Lung (tissue), 12 donors: ENCODE results near the gene ALKBH3. TPM values are rescaled to one million over a fixed set of nuclear protein-coding genes. Genes with fewer than 3 reads are reported as not detected.
A peak's percentile ranks its signal among the peaks of the same experiment; 100 is the strongest.

ENCODE experiments used
- ATAC-seq: fragments of 200-7000 bp; cut with Tn5 transposase; one replicate; pipeline ENCODE4 v1.9.1; 2020; ENCODE audit warnings: moderate number of reproducible peaks; ENCODE audit not compliant: insufficient read depth, low FRiP score
- DNase-seq, 3 donors: peaks; one replicate each; pipeline ENCODE4 v3.0.0-alpha.2; 2013 to 2017
- H3K27ac ChIP-seq, 2 donors: one replicate each; pipeline ENCODE4 v1.5.1; 2013; ENCODE audit warnings: mild to moderate bottlenecking in 2 of 2, moderate library complexity in 2 of 2, control low read depth in 1 of 2, inconsistent platforms in 1 of 2, low read depth in 1 of 2, low read length in 1 of 2
- H3K27me3 ChIP-seq, 3 donors: one replicate each; pipeline ENCODE4 v1.5.1; 2013; ENCODE audit warnings: low read length in 2 of 3; ENCODE audit not compliant: control insufficient read depth in 3 of 3, insufficient read depth in 3 of 3
- H3K36me3 ChIP-seq, 4 donors: one replicate each; pipeline ENCODE4 v1.5.1; 2013; ENCODE audit warnings: low read length in 4 of 4, mild to moderate bottlenecking in 1 of 4, moderate library complexity in 1 of 4; ENCODE audit not compliant: control insufficient read depth in 4 of 4, insufficient read depth in 4 of 4
- H3K4me1 ChIP-seq, 5 donors: one replicate each; pipeline ENCODE4 v1.5.1; 2013; ENCODE audit warnings: low read length in 5 of 5, mild to moderate bottlenecking in 2 of 5, moderate library complexity in 1 of 5; ENCODE audit not compliant: control insufficient read depth in 5 of 5, insufficient read depth in 5 of 5
- H3K4me3 ChIP-seq: one replicate; pipeline ENCODE4 v1.5.1; 2013; ENCODE audit warnings: mild to moderate bottlenecking, control low read depth, moderate library complexity
- H3K9ac ChIP-seq, 2 donors: one replicate each; pipeline ENCODE4 v1.5.1; 2013; ENCODE audit warnings: low read length in 2 of 2, control low read depth in 1 of 2; ENCODE audit not compliant: insufficient read depth in 1 of 2
- H3K9me3 ChIP-seq, 4 donors: one replicate each; pipeline ENCODE4 v1.5.1; 2013; ENCODE audit warnings: low read length in 3 of 4, mild to moderate bottlenecking in 1 of 4, moderate library complexity in 1 of 4; ENCODE audit not compliant: control insufficient read depth in 4 of 4, insufficient read depth in 3 of 4
- WGBS, 2 donors: extraction: QIAGEN DNeasy Blood & Tissue Kit; methylation state at CpG; one replicate each; pipeline ENCODE4 v1.1.7; 2013; 5-methylcytosine and 5-hydroxymethylcytosine counted together
- polyA plus RNA-seq, 2 donors: library from polyadenylated mRNA; stranded (reverse); fragments of 200-250 nt; gene quantifications; one replicate each; pipeline ENCODE4 v1.2.1, GENCODE V29; 2013
- total RNA-seq, 2 donors: library from RNA; depleted of rRNA in 1 of 2; stranded (reverse); fragments of >200 nt in 1 of 2; gene quantifications; one replicate each; pipeline ENCODE4 v1.2.1, GENCODE V29; 2014 to 2021
- TF ChIP-seq, protein P1 (sequence below): IDR thresholded peaks from 2 replicates; pipeline ENCODE4 v1.5.1; 2012; ENCODE audit warnings: mild to moderate bottlenecking; ENCODE audit errors: control extremely low read depth, extremely low read depth
- donor health status: control.
- donor health status: control.
- donor health status: Bipolar disorder and iron deficiency.
- donor health status: healthy.
- donor health status: DM: yes; HTN: yes; CAD: no.

The ALKBH3 gene
- total and polyA plus RNA-seq, 4 donors = 22.6 to 43.7 (median 33.2) TPM

DNA sequence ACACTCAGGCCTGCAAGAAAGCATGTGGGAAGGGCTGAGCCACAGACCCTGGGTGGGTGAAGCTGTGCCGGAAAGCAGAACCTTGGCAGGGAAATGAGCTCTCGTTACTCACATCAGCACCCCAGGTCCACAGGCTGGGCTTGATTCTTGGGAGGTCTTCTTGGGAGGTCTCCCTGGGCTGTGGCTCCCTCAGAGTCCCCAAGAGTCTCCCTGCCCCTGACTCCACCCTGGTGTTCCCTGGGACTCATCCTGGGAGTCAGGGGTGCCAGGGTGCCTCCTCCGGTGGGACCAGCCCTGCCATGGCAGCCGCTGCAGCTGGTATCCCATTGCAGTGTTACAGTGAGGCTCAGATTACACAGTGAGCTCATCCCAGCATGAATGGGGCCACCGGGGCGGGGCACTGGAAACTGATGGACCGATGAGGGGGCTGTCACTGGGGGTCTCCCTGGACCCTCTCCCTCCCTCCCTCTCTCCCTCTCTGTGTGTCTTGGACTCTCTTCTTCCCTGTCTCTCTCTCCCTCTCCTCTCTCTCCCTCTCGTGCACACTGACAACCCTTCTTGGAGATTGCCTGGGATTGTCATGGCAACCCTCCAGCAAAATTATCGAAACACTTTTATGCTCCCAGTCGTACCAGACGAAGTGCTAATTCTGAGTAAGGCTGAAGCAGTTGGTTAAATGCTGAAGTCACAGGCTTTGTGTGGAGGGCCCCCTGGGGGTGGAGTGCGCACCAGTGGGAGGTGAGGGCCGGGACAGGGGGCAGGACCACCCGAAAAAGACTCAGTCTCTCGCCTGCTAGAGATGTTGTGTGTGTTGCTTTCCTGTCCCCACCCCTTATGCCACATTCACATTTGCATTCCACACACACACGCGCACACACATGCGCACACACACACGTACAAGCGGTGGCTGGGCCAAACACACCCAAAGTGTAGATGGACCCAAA, 53.2 kb downstream of the ALKBH3 start:
- TF ChIP-seq, protein P1, sequence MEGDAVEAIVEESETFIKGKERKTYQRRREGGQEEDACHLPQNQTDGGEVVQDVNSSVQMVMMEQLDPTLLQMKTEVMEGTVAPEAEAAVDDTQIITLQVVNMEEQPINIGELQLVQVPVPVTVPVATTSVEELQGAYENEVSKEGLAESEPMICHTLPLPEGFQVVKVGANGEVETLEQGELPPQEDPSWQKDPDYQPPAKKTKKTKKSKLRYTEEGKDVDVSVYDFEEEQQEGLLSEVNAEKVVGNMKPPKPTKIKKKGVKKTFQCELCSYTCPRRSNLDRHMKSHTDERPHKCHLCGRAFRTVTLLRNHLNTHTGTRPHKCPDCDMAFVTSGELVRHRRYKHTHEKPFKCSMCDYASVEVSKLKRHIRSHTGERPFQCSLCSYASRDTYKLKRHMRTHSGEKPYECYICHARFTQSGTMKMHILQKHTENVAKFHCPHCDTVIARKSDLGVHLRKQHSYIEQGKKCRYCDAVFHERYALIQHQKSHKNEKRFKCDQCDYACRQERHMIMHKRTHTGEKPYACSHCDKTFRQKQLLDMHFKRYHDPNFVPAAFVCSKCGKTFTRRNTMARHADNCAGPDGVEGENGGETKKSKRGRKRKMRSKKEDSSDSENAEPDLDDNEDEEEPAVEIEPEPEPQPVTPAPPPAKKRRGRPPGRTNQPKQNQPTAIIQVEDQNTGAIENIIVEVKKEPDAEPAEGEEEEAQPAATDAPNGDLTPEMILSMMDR = no peak
- no peaks in the 10 kb centered on the region for H3K9me3 ChIP-seq

DNA sequence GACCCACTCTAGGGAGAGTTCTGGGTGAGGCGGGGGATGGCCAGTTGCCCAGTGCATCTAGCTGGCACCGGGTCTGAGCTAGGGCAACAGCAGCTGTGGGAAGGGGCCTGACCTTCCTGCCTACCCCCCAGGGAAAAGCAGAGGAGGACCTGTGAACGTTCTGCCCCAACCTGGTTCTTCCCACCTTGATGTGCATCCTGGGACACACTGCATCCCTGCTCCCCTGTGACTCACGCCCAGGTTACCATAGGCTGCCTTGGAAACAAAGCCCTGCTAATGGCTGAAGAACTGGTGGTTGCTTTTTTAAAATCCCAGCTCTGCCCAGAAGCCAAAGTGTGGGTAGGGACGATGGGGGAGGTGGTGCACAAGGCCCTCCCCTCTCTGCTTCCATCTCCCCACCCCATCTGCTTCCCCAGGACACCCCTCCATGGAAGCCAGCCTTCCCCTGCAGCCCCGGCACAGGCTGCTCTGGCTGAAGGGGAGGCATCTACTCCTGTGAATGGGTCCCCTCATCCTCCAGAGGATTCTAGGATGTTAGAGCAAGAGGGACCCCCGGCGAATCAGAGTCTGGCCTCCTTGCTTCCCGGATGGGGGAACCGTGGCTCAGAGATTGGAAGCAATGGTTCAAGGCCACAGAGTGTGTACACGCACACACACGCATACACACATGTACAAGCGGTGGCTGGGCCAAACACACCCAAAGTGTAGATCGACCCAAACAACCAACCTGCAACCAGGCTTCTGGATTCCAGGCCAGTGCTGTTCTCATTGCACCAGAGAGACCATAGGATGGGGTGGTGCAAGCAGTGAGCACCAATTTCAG, 54.2 kb downstream of the ALKBH3 start:
- 84 to 87% methylated on average over 14 of the region's 14 CpGs for whole genome bisulfite sequencing, 2 donors
- H3K4me1 ChIP-seq = peaks cover 0 to 69% (median 35%) of the 10 kb centered on the region in 5 donors
- H3K27me3 ChIP-seq = no peaks in the 10 kb centered on the region
- no peak overlapping the region for H3K27ac ChIP-seq
- no peak overlapping the region for H3K9ac ChIP-seq
- H3K9me3 ChIP-seq = no peaks in the 10 kb centered on the region
- H3K4me3 ChIP-seq = no peak overlapping the region
- no peak for ATAC-seq
- peak in 1 of 3 donors; percentile 24 for DNase-seq
- TF ChIP-seq, protein P1 = no peak
- H3K36me3 ChIP-seq = no peaks in the 10 kb centered on the region

More for the DNA sequence above, 53.2 kb downstream of the ALKBH3 start:
- Histone ChIP-seq H3K27me3 (no peaks in the 10 kb centered on the region), H3K9ac (peak overlapping the region in 1 of 2 donors; percentile 77), H3K36me3 (no peaks in the 10 kb centered on the region), H3K4me3 (no peak overlapping the region), H3K27ac (no peak overlapping the region), H3K4me1 (peaks cover 0 to 70% (median 35%) of the 10 kb centered on the region in 5 donors)
- peak; percentile 87 to 95 (median 92) for DNase-seq
- 49 to 62% methylated on average over 20 of the region's 20 CpGs for WGBS, 2 donors
- no peak for ATAC-seq

DNA sequence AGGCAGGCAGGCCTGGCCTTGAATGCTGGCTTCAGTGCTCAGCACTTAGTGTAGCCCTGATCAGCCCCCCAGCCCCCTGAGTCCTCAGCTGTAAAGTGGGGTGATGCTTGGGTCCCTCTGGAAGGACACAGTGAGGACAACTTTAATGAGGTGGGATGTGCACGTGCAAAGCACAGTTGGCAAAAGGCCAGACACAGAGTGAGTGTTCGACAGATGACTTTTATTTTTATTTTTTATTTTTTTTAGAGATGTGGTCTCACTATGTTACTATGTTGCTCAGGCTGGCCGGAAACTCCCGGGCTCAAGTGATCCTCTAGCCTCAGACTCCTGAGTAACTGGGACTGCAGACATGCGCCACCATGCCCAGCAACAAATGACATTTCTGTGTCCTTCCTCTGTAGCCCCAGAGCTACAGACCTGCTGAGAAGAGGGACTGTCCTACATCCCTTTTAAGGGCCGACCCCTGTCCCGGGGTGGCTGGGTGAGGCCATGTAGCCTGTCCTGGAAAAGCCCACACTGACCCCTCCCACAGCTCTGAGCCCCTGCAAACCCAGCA, 54.9 kb downstream of the ALKBH3 start:
- Histone ChIP-seq H3K27ac (no peak overlapping the region), H3K4me1 (peaks cover 0 to 63% (median 34%) of the 10 kb centered on the region in 5 donors), H3K4me3 (no peak overlapping the region), H3K27me3 (no peaks in the 10 kb centered on the region), H3K36me3 (no peaks in the 10 kb centered on the region), H3K9me3 (no peaks in the 10 kb centered on the region), H3K9ac (no peak overlapping the region)
- 79 to 83% methylated on average over 7 of the region's 7 CpGs for WGBS, 2 donors
- peak; percentile 88 to 90 (median 89) for DNase-seq
- ATAC-seq = no peak
- TF ChIP-seq, protein P1 = no peak
